Right atrium auricular region (tissue), 2 donors: ENCODE data around the gene GABRA1. TPM values are rescaled to one million over a fixed set of nuclear protein-coding genes. Genes with fewer than 3 reads are reported as not detected.

Experiments used
- DNase-seq: peaks from one replicate; pipeline ENCODE4 v3.0.0-alpha.2; 2019; ENCODE audit warnings: low spot score
- H3K27ac ChIP-seq, 2 donors: fragments of 200-600 bp; sonication (generic); 1 replicate in 1 of 2; 2 replicates in 1 of 2; pipeline ENCODE4 v1.5.1; 2016 to 2019
- H3K27me3 ChIP-seq, 2 donors: fragments of 200-600 bp; sonication (generic); one replicate each; pipeline versions ENCODE4 v1.5.1 to v1.6.0; 2017 to 2019
- H3K36me3 ChIP-seq: fragments of 200-600 bp; sonication (generic); one replicate; pipeline ENCODE4 v1.5.1; 2016
- H3K4me1 ChIP-seq, 2 donors: fragments of 200-600 bp; sonication (generic); one replicate each; pipeline versions ENCODE4 v1.5.1 to v1.6.0; 2017 to 2019
- H3K4me3 ChIP-seq, 2 donors: fragments of 200-600 bp; sonication (generic); 1 replicate in 1 of 2; 2 replicates in 1 of 2; pipeline ENCODE4 v1.5.1; 2017 to 2019; ENCODE audit warnings: mild to moderate bottlenecking in 1 of 2, moderate library complexity in 1 of 2
- H3K9me3 ChIP-seq, 2 donors: fragments of 200-600 bp; sonication (generic); one replicate each; pipeline ENCODE4 v1.5.1; 2019
- CTCF ChIP-seq, 2 donors: fragments of 200-600 bp; sonication (generic); IDR thresholded peaks; one replicate each; pipeline ENCODE4 v1.5.1; 2019; ENCODE audit warnings: antibody characterized with exemption in 2 of 2
- total RNA-seq, 2 donors: library from RNA; depleted of rRNA; stranded (reverse); fragments of >200 nt; gene quantifications; one replicate each; pipeline ENCODE4 v1.1.0, GENCODE V29; 2016

Gene GABRA1
- total RNA-seq, result not detected

GRCh38 chr5:161847941-161848391 lies at the start of gene GABRA1:
GABRA1 (plus strand) TSS chr5:161848120; CDS start chr5:161850811, 2,691 bp downstream.
- Histone ChIP-seq H3K27ac (no peak within 1 kb of the TSS), H3K27me3 (peaks cover 0 to 7% of the 10 kb centered on the region in 2 donors), H3K36me3 (no peaks in the 10 kb centered on the region), H3K4me1 (peaks cover 0 to 4% of the 10 kb centered on the region in 2 donors), H3K9me3 (no peaks in the 10 kb centered on the region), H3K4me3 (no peak within 1 kb of the TSS)
- DNase-seq, result no peak
- TF ChIP-seq CTCF (IDR thresholded peaks at IDR 0.05), result no peak

- H3K36me3 ChIP-seq, result no peaks in the 10 kb centered on the region
- H3K9me3 ChIP-seq, result no peaks in the 10 kb centered on the region
- H3K27me3 ChIP-seq, result no peaks in the 10 kb centered on the region
- no peak for DNase-seq
- no peak overlapping the region for H3K27ac ChIP-seq
- no peak for TF ChIP-seq CTCF (IDR thresholded peaks at IDR 0.05)
- no peak overlapping the region for H3K4me3 ChIP-seq
- H3K4me1 ChIP-seq, result no peaks in the 10 kb centered on the region
Observed at GRCh38 chr5:161799316-161799715, 48.6 kb upstream of the GABRA1 start.

GRCh38 chr5:161804263-161804662 lies 43.7 kb upstream of the GABRA1 start:
- Histone ChIP-seq H3K36me3 (no peaks in the 10 kb centered on the region), H3K4me1 (no peaks in the 10 kb centered on the region), H3K27ac (no peak overlapping the region), H3K9me3 (no peaks in the 10 kb centered on the region), H3K27me3 (no peaks in the 10 kb centered on the region), H3K4me3 (no peak overlapping the region)
- TF ChIP-seq CTCF (IDR thresholded peaks at IDR 0.05), result no peak
- no peak for DNase-seq

GRCh38 chr5:161846746-161847145 lies 1.2 kb upstream of the GABRA1 start:
- Histone ChIP-seq H3K27ac (no peak overlapping the region), H3K27me3 (peaks cover 0 to 7% of the 10 kb centered on the region in 2 donors), H3K9me3 (no peaks in the 10 kb centered on the region), H3K4me3 (no peak overlapping the region), H3K4me1 (peaks cover 0 to 4% of the 10 kb centered on the region in 2 donors), H3K36me3 (no peaks in the 10 kb centered on the region)
- no peak for TF ChIP-seq CTCF (IDR thresholded peaks at IDR 0.05)
- no peak for DNase-seq

- TF ChIP-seq CTCF (IDR thresholded peaks at IDR 0.05), result no peak
- Histone ChIP-seq H3K4me3 (no peak overlapping the region), H3K27ac (no peak overlapping the region), H3K27me3 (peaks cover 0 to 7% of the 10 kb centered on the region in 2 donors), H3K4me1 (peaks cover 0 to 4% of the 10 kb centered on the region in 2 donors), H3K9me3 (no peaks in the 10 kb centered on the region), H3K36me3 (no peaks in the 10 kb centered on the region)
- DNase-seq, result no peak
Observed at GRCh38 chr5:161847447-161847846, 473 bp upstream of the GABRA1 start.

- Histone ChIP-seq H3K4me3 (no peak overlapping the region), H3K27me3 (peaks cover 0 to 7% of the 10 kb centered on the region in 2 donors), H3K9me3 (no peaks in the 10 kb centered on the region), H3K4me1 (peaks cover 0 to 4% of the 10 kb centered on the region in 2 donors), H3K36me3 (no peaks in the 10 kb centered on the region), H3K27ac (no peak overlapping the region)
- no peak for DNase-seq
- no peak for TF ChIP-seq CTCF (IDR thresholded peaks at IDR 0.05)
Observed at GRCh38 chr5:161850491-161850890, 2.6 kb downstream of the GABRA1 start.
